Spinal cord (tissue), 10 donors: ENCODE measurements around the gene RIBC2. TPM values are rescaled to one million over a fixed set of nuclear protein-coding genes. Genes with fewer than 3 reads are reported as not detected.
A peak's percentile ranks its signal among the peaks of the same experiment; 100 is the strongest.
"Not testable (repeated sequence)": the region's sequence is repeated elsewhere in the genome, so short reads cannot be mapped to it uniquely, and the experiment has no call there.

Source experiments
- DNase-seq, 6 donors: peaks; one replicate each; pipeline versions ENCODE4 v3.0.0 to v3.0.0-alpha.2; 2013 to 2015; ENCODE audit warnings: low spot score in 6 of 6, low read depth in 4 of 6
- H3K27ac ChIP-seq: one replicate; pipeline ENCODE4 v1.5.1; 2013; ENCODE audit warnings: low read depth, low read length, control low read depth
- H3K27me3 ChIP-seq: one replicate; pipeline ENCODE4 v1.6.1; 2013; ENCODE audit warnings: low read length; ENCODE audit not compliant: control insufficient read depth, insufficient read depth
- H3K36me3 ChIP-seq: one replicate; pipeline ENCODE4 v1.6.1; 2013; ENCODE audit warnings: low read length; ENCODE audit not compliant: control insufficient read depth, insufficient read depth
- H3K4me1 ChIP-seq: one replicate; pipeline ENCODE4 v1.6.1; 2013; ENCODE audit warnings: low read length; ENCODE audit not compliant: control insufficient read depth, insufficient read depth
- H3K4me3 ChIP-seq: one replicate; pipeline ENCODE4 v1.5.1; 2013; ENCODE audit warnings: low read depth, low read length, control low read depth
- H3K9me3 ChIP-seq: one replicate; pipeline ENCODE4 v1.6.1; 2013; ENCODE audit warnings: low read length; ENCODE audit not compliant: control insufficient read depth, insufficient read depth
- WGBS: methylation state at CpG from one replicate; pipeline ENCODE4 v1.1.5; 2013; ENCODE audit warnings: missing lambda C conversion rate; ENCODE audit not compliant: insufficient coverage; 5-methylcytosine and 5-hydroxymethylcytosine counted together
- long read RNA-seq, 4 donors: transcript quantifications; one replicate each; lab custom pipeline, GENCODE V29; 2026
- polyA plus RNA-seq, 2 donors: library from polyadenylated mRNA; unstranded; fragments of 120-200 nt; gene quantifications; one replicate each; pipeline ENCODE4 v1.2.1, GENCODE V29; 2013; ENCODE audit not compliant: insufficient read length in 2 of 2
- total RNA-seq, 2 donors: library from RNA; depleted of rRNA in 1 of 2; stranded (reverse); fragments of 120-200 nt in 1 of 2; fragments of >200 nt in 1 of 2; gene quantifications; one replicate each; pipeline versions ENCODE4 v1.2.3 to v1.2.4, GENCODE V29; 2013 to 2014
- donor health status: healthy.

Gene RIBC2
- 1 to 10 TPM; 2.3 to 9.3 TPM for total RNA-seq
- 1 to 10 TPM; 2.5 to 2.6 TPM for polyA plus RNA-seq
- long read RNA-seq, donor 1: 0 reads
- long read RNA-seq, donor 2: 0 reads
- long read RNA-seq, donor 3: 0 reads
- long read RNA-seq, donor 4, partial matches to known transcripts: 0 of 3 reads
- long read RNA-seq, donor 4, other reads (novel, unspliced or antisense): 0 of 3 reads

GRCh38 chr22:45413368-45414211 lies at the start of gene RIBC2, which contains the start of gene SMC1B:
RIBC2 (plus strand) TSS chr22:45413693; CDS start chr22:45413887, 194 bp downstream.
SMC1B (minus strand) TSS chr22:45413599; CDS start chr22:45413567, 32 bp downstream.
- 10% methylated on average over 64 of the region's 68 CpGs for WGBS
- peak; percentile 59 to 97 (median 68) for DNase-seq
- Histone ChIP-seq H3K27ac (no peak within 1 kb of the TSS), H3K36me3 (peaks cover 5% of the 10 kb centered on the region), H3K4me1 (peaks cover 10% of the 10 kb centered on the region), H3K4me3 (peak within 1 kb of the TSS; percentile 50), H3K9me3 (no peaks in the 10 kb centered on the region), H3K27me3 (no peaks in the 10 kb centered on the region)

GRCh38 chr22:45366713-45367112 lies 46.8 kb upstream of the RIBC2 start:
- H3K27ac ChIP-seq: no peak overlapping the region
- H3K27me3 ChIP-seq: no peaks in the 10 kb centered on the region
- no peak for DNase-seq
- no peak overlapping the region for H3K4me3 ChIP-seq
- 63% methylated on average over 1 of the region's 3 CpGs for WGBS
- no peaks in the 10 kb centered on the region for H3K4me1 ChIP-seq
- no peaks in the 10 kb centered on the region for H3K36me3 ChIP-seq
- no peaks in the 10 kb centered on the region for H3K9me3 ChIP-seq

GRCh38 chr22:45373592-45373991 lies 39.9 kb upstream of the RIBC2 start:
- not testable (repeated sequence) for H3K36me3 ChIP-seq, DNase-seq
- no CpG with 5 or more reads among the region's 3 CpGs for WGBS

GRCh38 chr22:45376009-45376408 lies 37.5 kb upstream of the RIBC2 start:
- Histone ChIP-seq H3K27me3 (no peaks in the 10 kb centered on the region), H3K4me3 (no peak overlapping the region), H3K36me3 (no peaks in the 10 kb centered on the region), H3K27ac (no peak overlapping the region), H3K9me3 (no peaks in the 10 kb centered on the region), H3K4me1 (no peaks in the 10 kb centered on the region)
- WGBS: 100% methylated on average over 1 of the region's 3 CpGs
- DNase-seq: no peak

More at GRCh38 chr22:45373592-45373991, 39.9 kb upstream of the RIBC2 start:
- H3K27ac ChIP-seq, H3K9me3 ChIP-seq, H3K4me3 ChIP-seq, H3K27me3 ChIP-seq, H3K4me1 ChIP-seq: not testable (repeated sequence)

- Histone ChIP-seq H3K27ac (no peak overlapping the region), H3K9me3 (no peaks in the 10 kb centered on the region), H3K4me3 (no peak overlapping the region), H3K36me3 (no peaks in the 10 kb centered on the region), H3K27me3 (no peaks in the 10 kb centered on the region), H3K4me1 (no peaks in the 10 kb centered on the region)
- DNase-seq: no peak
- no CpG with 5 or more reads among the region's 1 CpG for WGBS
These were observed 36.8 kb upstream of the RIBC2 start for GRCh38 chr22:45376703-45377102.

- 91% methylated on average over 2 of the region's 2 CpGs for WGBS
- H3K27me3 ChIP-seq: no peaks in the 10 kb centered on the region
- no peaks in the 10 kb centered on the region for H3K4me1 ChIP-seq
- H3K9me3 ChIP-seq: no peaks in the 10 kb centered on the region
- no peak overlapping the region for H3K27ac ChIP-seq
- no peak overlapping the region for H3K4me3 ChIP-seq
- no peak for DNase-seq
- H3K36me3 ChIP-seq: no peaks in the 10 kb centered on the region
These were observed 32.1 kb upstream of the RIBC2 start for GRCh38 chr22:45381348-45381747.

- no peak for DNase-seq
- Histone ChIP-seq H3K27ac (no peak overlapping the region), H3K27me3 (no peaks in the 10 kb centered on the region), H3K9me3 (no peaks in the 10 kb centered on the region), H3K4me1 (no peaks in the 10 kb centered on the region), H3K36me3 (no peaks in the 10 kb centered on the region), H3K4me3 (no peak overlapping the region)
- WGBS: no CpG with 5 or more reads among the region's 3 CpGs
These were observed 23.9 kb upstream of the RIBC2 start for GRCh38 chr22:45389546-45389945.

GRCh38 chr22:45397806-45398205 lies 15.7 kb upstream of the RIBC2 start:
- no peak for DNase-seq
- WGBS: 91% methylated on average over 5 of the region's 5 CpGs
- no peaks in the 10 kb centered on the region for H3K27me3 ChIP-seq
- no peaks in the 10 kb centered on the region for H3K4me1 ChIP-seq
- H3K36me3 ChIP-seq: no peaks in the 10 kb centered on the region
- H3K27ac ChIP-seq: no peak overlapping the region
- H3K9me3 ChIP-seq: no peaks in the 10 kb centered on the region
- H3K4me3 ChIP-seq: no peak overlapping the region

- no peaks in the 10 kb centered on the region for H3K36me3 ChIP-seq
- no peaks in the 10 kb centered on the region for H3K4me1 ChIP-seq
- H3K4me3 ChIP-seq: no peak overlapping the region
- 93% methylated on average over 13 of the region's 13 CpGs for WGBS
- no peak for DNase-seq
- no peak overlapping the region for H3K27ac ChIP-seq
- no peaks in the 10 kb centered on the region for H3K9me3 ChIP-seq
- H3K27me3 ChIP-seq: no peaks in the 10 kb centered on the region
These were observed 15.3 kb upstream of the RIBC2 start for GRCh38 chr22:45398214-45398613.
